Measurements from ENCODE around the gene SYNRG. TPM values are rescaled to one million over a fixed set of nuclear protein-coding genes. Genes with fewer than 3 reads are reported as not detected.

SYNRG gene
- total and polyA plus RNA-seq, 2 of the 13 experiments (the other 11 are each of a cell fraction or from before 2014, with no cell fraction given) = 7.3 to 8.7 TPM

DNA sequence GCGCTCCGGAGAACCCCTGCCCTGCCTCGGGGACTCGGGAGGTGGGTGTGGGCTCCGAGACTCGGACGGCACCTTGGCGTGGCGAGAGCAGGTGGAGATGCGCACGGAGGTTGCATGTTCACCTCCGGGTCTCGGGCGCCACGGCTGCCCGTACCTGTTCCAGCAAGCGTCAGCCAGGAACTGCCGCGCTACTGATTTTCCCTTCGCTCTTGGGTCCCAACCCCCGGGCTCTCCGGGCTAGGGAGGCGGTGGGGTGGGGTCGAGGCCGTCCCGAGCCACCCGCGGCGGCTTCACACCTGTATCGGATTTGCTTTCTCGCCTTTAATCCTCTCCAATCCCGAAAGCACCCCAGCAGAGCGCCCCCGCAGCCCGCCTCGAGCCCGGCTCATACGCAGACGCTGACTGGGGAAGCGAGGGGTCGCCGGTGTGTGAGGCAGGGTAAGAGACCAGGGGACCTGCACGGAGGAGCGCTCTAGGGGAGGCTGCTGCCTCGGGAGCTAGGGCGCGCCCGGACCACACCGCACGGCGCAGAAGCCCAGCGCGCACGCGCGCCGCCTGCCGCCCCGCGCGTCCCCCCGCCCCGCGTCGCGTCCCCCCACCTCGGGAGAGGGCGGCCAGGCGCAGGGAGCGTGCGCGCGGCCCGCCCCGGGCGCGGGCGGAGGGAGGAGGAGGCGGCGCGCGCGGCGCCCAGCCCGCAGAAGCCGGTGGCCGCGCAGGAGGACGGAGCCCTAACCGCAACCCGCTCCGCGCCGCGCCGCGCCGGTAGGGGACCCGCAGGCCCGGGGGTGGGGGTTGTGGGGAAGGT is 119.8 kb downstream of the SYNRG start, which contains the start of gene DUSP14 (continued):
- TF ChIP-seq, protein P1, sequence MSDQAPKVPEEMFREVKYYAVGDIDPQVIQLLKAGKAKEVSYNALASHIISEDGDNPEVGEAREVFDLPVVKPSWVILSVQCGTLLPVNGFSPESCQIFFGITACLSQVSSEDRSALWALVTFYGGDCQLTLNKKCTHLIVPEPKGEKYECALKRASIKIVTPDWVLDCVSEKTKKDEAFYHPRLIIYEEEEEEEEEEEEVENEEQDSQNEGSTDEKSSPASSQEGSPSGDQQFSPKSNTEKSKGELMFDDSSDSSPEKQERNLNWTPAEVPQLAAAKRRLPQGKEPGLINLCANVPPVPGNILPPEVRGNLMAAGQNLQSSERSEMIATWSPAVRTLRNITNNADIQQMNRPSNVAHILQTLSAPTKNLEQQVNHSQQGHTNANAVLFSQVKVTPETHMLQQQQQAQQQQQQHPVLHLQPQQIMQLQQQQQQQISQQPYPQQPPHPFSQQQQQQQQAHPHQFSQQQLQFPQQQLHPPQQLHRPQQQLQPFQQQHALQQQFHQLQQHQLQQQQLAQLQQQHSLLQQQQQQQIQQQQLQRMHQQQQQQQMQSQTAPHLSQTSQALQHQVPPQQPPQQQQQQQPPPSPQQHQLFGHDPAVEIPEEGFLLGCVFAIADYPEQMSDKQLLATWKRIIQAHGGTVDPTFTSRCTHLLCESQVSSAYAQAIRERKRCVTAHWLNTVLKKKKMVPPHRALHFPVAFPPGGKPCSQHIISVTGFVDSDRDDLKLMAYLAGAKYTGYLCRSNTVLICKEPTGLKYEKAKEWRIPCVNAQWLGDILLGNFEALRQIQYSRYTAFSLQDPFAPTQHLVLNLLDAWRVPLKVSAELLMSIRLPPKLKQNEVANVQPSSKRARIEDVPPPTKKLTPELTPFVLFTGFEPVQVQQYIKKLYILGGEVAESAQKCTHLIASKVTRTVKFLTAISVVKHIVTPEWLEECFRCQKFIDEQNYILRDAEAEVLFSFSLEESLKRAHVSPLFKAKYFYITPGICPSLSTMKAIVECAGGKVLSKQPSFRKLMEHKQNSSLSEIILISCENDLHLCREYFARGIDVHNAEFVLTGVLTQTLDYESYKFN (CRISPR knock-in tag; conservative IDR thresholded peaks at IDR 0.05) = no peak
- TF ChIP-seq, protein P2, sequence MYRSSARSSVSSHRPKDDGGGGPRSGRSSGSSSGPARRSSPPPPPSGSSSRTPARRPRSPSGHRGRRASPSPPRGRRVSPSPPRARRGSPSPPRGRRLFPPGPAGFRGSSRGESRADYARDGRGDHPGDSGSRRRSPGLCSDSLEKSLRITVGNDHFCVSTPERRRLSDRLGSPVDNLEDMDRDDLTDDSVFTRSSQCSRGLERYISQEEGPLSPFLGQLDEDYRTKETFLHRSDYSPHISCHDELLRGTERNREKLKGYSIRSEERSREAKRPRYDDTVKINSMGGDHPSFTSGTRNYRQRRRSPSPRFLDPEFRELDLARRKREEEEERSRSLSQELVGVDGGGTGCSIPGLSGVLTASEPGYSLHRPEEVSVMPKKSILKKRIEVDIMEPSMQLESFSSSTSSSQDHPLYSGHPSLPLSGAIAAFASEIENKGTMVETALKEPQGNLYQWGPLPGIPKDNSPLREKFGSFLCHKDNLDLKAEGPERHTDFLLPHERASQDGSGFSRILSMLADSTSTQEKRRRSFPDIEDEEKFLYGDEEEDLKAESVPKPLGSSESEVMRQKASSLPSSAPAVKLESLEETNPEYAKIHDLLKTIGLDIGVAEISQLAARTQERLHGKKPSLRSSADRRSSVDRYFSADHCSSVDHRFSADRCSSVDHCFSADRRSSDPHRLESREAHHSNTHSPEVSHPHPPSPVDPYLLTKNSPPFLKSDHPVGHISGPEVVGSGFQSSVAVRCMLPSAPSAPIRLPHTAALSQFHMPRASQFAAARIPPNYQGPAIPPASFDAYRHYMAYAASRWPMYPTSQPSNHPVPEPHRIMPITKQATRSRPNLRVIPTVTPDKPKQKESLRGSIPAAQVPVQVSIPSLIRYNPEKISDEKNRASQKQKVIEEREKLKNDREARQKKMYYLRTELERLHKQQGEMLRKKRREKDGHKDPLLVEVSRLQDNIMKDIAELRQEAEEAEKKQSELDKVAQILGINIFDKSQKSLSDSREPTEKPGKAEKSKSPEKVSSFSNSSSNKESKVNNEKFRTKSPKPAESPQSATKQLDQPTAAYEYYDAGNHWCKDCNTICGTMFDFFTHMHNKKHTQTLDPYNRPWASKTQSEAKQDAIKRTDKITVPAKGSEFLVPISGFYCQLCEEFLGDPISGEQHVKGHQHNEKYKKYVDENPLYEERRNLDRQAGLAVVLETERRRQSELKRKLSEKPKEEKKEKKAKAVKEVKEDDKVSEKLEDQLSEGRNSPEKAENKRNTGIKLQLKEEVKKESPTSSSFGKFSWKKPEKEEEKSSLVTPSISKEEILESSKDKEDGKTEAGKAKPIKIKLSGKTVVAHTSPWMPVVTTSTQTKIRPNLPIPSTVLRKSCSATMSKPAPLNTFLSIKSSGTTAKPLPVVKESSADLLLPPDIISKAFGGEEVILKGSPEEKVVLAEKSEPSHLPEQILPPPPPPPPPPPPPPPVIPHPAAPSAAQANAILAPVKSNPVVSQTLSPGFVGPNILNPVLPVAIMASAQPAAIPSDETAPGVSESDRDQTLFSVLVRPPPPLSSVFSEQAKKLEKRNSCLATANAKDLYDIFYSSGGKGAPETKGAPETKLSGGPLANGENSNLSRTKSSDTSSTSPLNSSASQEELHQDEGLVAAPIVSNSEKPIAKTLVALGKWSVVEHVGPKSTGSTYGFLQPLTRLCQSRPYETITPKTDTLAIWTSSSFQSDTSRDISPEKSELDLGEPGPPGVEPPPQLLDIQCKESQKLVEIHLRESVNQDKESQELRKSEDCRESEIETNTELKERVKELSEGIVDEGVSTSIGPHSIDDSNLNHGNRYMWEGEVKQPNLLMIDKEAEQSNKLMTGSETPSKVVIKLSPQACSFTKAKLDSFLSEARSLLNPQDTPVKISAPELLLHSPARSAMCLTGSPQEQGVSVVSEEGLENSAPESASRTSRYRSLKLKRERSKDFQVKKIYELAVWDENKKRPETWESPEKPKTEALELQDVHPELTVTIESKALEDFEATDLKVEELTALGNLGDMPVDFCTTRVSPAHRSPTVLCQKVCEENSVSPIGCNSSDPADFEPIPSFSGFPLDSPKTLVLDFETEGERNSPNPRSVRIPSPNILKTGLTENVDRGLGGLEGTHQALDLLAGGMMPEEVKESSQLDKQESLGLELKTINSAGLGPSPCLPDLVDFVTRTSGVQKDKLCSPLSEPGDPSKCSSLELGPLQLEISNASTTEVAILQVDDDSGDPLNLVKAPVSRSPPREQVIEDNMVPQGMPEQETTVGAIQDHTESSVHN (CRISPR knock-in tag; IDR thresholded peaks at IDR 0.05) = no peak
- TF ChIP-seq, protein P3, sequence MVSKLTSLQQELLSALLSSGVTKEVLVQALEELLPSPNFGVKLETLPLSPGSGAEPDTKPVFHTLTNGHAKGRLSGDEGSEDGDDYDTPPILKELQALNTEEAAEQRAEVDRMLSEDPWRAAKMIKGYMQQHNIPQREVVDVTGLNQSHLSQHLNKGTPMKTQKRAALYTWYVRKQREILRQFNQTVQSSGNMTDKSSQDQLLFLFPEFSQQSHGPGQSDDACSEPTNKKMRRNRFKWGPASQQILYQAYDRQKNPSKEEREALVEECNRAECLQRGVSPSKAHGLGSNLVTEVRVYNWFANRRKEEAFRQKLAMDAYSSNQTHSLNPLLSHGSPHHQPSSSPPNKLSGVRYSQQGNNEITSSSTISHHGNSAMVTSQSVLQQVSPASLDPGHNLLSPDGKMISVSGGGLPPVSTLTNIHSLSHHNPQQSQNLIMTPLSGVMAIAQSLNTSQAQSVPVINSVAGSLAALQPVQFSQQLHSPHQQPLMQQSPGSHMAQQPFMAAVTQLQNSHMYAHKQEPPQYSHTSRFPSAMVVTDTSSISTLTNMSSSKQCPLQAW (CRISPR knock-in tag; IDR thresholded peaks at IDR 0.05) = 0 out of 2 replicates have a peak, but pooled peaks have one; percentile 16
- TF ChIP-seq ZNF382 (CRISPR knock-in tag; IDR thresholded peaks at IDR 0.05; ENCODE audit: borderline replicate concordance) (no peak), MBD4 (IDR thresholded peaks at IDR 0.05; ENCODE audit: borderline replicate concordance, low read length) (no peak), ZNF136 (CRISPR knock-in tag; IDR thresholded peaks at IDR 0.05; ENCODE audit: low read depth) (no peak), RAD51 (IDR thresholded peaks at IDR 0.05; ENCODE audit: borderline replicate concordance) (no peak), YEATS4 (CRISPR knock-in tag; IDR thresholded peaks at IDR 0.05; ENCODE audit: borderline replicate concordance) (peak; percentile 53; the same call in 1 of the 2 replicates), HMG20B (CRISPR knock-in tag; conservative IDR thresholded peaks at IDR 0.05) (no peak), ZNF558 (CRISPR knock-in tag; IDR thresholded peaks at IDR 0.05; ENCODE audit: borderline replicate concordance) (no peak), NFKBIZ (CRISPR knock-in tag; IDR thresholded peaks at IDR 0.05) (no peak), NR2F1 (CRISPR knock-in tag; IDR thresholded peaks at IDR 0.05) (no peak), SIX4 (CRISPR knock-in tag; IDR thresholded peaks at IDR 0.05) (peak; percentile 6; the same call in 1 of the 2 replicates), YEATS2 (CRISPR knock-in tag; IDR thresholded peaks at IDR 0.05; ENCODE audit: borderline replicate concordance) (no peak), DPF2 (CRISPR knock-in tag; IDR thresholded peaks at IDR 0.05; ENCODE audit: borderline replicate concordance, low read depth) (no peak)

All from HepG2 (cell line).